Ovary (tissue), 3 donors: ENCODE measurements around the gene MAP3K7.

Source experiments
- CTCF ChIP-seq, 3 donors: fragments of 450-650 bp in 2 of 3; fragments of 200-600 bp in 1 of 3; IDR thresholded peaks; one replicate each; pipeline versions ENCODE4 v1.5.1 to v1.8.0; 2016 to 2022; ENCODE audit warnings: antibody characterized with exemption in 3 of 3, mild to moderate bottlenecking in 1 of 3
- EP300 ChIP-seq: sonication (generic); formaldehyde crosslinking; IDR thresholded peaks from one replicate; pipeline ENCODE4 v1.6.1; 2017; ENCODE audit warnings: antibody characterized with exemption
- POLR2A ChIP-seq: fragments of 450-650 bp; IDR thresholded peaks from one replicate; pipeline ENCODE4 v1.6.1; 2017; ENCODE audit warnings: antibody characterized with exemption, mild to moderate bottlenecking, moderate library complexity
- donor health status: DM: no; HTN: no; CAD: no.

GRCh38 chr6:90463874-90464273, 123.0 kb downstream of the MAP3K7 start:
- TF ChIP-seq CTCF (IDR thresholded peaks at IDR 0.05) (no peak), POLR2A (no peak), EP300 (no peak)
